NCI-H1694 (cell line): ENCODE measurements around the gene FANCC.

Experiments
- DNase-seq: peaks from one replicate; lab custom pipeline; 2025; lab: John Stamatoyannopoulos, UW

The FANCC gene, protein sequence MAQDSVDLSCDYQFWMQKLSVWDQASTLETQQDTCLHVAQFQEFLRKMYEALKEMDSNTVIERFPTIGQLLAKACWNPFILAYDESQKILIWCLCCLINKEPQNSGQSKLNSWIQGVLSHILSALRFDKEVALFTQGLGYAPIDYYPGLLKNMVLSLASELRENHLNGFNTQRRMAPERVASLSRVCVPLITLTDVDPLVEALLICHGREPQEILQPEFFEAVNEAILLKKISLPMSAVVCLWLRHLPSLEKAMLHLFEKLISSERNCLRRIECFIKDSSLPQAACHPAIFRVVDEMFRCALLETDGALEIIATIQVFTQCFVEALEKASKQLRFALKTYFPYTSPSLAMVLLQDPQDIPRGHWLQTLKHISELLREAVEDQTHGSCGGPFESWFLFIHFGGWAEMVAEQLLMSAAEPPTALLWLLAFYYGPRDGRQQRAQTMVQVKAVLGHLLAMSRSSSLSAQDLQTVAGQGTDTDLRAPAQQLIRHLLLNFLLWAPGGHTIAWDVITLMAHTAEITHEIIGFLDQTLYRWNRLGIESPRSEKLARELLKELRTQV

DNA sequence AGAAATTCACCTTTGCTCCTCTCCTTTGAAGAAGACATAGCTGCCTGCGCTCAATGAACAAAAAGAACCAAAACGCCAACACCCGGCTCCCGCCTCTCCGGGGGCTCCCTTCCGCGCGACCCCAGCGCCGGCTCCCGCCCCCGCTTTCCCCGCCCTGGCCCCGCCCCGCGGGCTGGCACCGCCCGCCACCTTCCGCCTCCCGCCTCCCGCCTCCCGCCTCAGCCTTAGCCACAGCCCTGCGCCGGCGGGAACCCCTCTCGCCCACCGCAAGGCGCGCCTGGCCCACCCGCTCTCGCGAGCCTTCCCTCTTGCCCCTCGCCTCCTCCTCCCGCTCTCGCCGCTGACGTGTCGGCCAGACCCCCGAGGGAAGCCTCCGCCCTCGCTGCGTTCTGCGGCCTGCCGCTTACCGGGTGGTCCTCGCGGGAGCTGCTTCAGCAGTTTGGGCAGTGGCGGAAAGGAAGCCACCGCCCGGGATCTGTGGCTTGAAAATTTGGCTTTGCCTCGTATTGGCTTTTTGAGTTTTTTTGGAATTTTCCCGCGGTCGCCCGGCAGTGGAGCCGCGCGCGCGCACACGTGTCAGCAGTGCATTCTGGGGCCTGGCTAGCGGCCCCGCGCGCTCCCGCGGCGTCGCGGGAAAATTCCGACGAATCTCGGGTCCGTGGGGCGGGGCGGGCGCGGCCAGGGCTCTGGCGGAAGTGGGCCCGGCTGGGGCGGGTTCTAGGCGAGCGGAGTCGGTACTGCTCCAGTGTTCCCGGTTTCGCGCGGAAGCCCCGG, at the start of gene FANCC:
TSS of gene FANCC (minus strand) at position 591 of the 774 bp plus-strand sequence. CDS start 68,418 bp downstream, outside the sequence.
- DNase-seq: peak; percentile 75

DNA sequence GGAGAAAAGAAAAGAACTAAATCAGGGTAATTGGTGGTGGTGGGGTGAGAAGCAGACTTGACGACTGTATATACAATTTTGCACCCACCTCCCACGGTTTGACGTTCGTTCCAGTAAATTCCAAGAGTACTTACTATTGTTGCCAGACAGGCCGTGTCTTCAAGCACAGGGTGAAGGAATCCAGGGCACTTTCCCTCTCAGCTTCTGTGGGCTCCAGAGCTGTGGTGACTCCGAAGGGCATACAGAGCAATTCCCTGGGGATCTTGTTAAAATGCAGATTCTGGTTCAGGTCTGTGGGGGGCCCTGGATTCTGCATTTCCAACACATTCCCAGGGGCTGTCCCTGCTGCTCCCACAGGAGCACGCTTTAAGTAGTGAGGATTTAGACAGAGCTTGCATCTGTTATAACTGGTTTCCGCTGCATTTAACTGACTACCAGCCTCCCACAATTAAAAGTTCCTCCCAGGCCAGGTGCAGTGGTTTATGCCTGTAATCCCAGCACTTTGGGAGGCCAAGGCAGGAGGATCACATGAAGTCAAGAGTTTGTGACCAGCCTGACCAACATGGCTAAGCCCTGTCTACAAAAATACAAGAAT, 49.3 kb upstream of the FANCC start:
- DNase-seq: no peak

DNA sequence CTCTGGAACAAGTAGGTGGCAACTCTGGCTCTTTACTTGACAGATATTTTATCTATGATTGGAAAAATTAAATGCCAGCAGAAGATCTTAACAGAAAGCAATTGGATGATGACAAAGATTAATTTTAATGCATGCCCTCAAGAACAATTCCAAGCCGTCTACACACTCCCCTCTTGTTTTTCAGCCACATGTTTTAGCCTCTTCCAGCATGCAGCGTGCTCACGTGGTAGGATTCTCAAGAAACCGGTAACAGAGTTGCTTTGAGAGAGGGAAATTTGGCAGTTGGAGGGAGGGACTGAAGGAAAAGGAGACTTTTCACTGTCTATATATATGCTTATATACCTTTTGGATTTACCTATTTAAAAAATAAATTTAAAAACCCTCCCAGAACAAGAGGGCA, 48.3 kb upstream of the FANCC start:
- no peak for DNase-seq

DNA sequence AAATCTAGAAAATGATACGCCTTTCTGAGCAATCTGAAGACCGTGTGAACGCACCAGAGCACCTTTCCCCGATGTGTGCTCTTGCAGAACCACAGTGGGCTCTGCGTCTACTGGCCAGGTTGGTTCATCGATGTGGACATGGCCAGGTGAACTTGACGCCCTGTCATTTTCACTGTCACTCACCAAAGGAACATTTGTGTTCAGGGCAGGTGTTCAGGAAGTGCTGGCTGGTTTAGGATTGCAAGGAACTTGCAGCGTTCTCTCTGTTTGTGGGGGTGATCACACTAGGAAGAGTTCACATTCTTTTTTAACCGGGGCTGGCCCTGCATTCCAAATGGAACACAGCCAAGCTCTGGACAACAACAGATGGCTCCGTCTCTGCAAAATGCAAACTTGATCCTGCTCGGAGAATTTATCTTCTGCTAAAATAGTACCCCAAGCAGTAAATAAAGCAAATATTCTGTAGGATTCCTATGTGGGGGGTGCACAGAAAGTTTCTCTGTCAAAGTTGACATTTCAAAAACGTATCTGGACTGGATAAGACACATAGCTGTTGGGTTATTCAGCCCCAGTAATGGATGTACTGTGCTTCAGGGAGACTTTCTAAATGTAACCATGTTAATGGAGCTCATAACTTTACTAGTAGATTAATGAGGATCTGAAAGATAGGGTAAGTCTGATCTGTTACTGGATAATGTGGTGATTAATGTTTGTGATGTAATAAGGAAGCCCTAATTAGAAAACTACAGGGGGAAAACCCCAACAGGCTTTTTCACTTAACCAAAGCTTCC, 45.7 kb upstream of the FANCC start:
- no peak for DNase-seq

DNA sequence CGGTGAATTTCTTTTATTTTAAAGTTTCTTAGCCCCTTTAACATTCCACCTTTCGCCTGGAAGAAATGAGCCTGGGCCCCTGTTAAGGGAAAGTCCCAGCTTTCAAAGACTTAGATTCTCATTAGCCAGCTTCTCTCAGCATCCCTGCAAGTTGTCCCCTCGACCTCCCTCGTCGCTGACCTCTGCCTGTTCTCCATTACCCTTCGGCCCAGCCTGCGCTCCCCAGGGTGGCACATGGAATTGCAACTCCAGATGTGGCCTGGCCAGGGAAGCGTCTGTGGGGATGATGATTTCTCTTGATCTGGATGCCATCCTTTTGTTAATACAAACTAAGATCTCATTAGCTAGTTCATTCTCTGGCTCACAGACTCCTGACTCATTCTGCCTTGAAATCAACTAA, 43.4 kb upstream of the FANCC start:
- no peak for DNase-seq

DNA sequence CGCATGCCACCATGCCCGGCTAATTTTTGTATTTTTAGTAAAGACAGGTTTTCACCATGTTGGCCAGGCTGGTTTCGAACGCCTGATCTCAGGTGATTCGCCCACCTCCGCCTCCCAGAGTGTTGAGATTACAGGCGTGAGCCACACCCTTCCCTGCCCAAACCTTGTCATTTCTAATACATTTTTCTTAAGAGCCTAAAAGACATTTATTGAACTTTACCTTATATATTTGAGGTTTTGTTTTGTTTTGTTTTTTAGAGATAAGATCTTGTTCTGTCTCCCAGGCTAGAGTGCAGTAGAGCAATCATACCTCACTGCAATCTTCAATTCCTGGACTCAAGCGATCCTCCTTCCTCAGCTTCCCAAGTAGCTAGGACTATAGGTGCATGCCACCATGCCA, 39.8 kb upstream of the FANCC start:
- no peak for DNase-seq

DNA sequence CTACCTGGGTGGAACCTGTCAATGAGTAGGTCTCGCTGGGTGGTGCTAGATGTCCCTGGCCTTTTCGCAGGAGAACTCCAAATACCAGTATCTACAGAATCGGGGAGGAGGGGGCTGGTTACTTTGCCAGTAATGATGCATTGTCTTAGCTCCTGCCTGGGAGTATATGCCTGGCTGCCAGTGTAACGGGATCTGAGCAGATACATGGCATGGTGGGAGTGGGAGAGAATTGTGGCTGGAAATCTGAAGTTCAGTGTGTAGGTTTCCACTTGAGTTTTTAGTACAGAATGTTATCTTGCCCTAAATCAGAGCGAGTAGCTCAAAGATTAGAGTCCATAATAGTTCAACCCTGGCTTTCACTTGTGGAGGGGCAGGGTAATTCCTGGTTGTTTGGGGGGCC, 38.0 kb upstream of the FANCC start:
- DNase-seq: no peak

DNA sequence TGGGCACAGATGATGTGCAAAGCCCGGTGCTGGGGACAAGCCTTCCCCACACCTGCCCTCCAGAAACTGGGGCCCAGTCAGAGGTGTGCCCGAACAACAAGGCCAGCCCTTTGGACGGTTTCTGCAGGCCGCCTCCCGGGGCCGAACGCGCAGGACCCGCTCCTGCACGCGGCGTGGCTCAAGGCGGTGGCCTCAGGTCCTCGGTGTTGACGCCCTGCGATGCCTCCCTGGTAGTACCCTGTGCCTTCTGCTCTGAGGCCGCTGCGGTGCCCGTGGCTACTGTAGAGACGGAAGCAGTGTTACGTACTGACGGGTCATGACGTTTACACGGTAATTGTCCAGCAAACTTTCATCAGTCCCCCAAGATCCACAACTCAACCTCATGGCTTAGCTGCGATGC, 33.5 kb upstream of the FANCC start:
- DNase-seq: no peak

DNA sequence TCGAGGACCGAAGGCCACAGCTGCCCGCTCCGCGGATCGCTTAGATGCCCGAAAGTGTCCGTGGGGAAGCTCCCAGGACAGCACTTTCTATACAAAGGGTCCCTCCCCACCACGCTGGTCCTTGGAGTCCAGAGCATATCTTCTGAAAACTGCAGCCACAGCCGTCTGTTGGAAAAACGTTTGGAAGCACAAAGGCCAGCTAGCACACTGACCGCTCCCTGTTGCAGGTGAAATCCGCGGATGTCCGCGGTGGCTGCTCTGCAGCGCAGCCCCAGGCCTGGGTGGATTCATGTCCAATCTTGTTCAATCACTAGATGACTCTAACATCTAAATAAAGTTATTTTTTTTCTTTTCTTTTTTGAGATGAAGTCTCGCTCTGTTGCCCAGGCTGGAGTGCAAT, 32.8 kb upstream of the FANCC start:
- DNase-seq: no peak

DNA sequence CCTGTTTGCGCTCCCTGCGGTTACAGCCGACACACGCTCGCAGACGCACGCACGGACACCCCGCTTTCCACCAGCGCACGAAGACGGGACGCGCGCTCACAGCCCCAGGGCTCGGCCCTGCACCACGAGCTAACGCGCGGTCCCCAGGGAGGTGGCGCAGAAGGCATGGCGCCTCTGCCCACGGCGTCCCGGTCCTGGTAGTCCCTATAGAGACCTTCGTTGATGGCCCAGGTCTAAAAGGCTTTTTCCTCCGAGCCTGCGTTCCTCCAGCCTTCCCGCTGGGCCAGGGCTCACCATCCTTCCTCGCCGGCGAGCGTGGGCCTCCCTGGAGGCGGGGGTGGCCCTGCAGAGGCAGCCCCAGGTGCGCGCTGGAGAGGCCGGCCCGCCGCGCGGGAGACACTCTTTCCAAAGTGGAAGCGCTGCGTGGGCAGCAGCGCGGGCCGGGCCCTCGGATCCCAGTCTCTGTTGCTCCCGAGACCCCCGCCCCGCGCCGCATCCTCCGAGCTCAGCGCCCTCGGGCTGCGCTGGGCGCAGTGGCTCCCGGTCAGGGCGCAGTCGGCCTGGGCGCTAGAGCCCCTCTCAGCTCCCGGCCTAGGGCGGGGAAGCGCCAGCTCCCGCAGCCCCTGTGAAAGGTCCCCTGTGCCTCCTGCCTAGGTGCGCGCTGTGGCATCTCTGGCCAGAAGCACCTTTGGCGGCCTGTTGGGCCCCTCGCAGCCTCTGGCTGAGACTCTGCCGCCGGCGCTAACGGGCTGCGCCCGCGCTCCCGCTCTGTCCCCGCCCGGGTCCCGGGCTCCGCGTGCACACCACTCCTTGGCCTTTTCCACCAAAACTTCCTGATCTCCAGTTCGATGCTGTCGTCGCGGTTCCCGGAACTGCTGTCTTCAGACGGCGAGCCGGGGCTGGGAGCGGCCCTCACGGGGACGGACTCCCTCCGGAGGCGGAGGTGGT, 31.9 kb upstream of the FANCC start:
- DNase-seq: no peak

DNA sequence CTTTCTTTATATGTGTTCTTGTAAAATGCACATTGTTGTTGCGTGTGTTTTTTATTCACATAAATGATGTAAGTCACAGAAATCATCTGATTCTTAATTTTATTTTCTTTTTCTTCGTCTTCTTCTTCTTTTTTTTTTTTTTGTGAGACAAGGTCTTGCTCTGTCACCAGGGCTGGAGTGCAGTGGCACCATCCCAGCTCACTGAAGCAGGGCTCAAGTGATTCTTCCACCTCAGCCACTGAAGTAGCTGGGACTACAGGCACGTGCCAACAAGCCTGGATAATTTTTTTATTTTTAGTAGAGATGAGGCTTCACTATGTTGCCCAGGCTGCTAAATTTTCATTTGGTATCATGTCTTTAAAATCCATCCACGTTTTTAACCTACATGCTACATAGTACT, 28.5 kb upstream of the FANCC start:
- no peak for DNase-seq

DNA sequence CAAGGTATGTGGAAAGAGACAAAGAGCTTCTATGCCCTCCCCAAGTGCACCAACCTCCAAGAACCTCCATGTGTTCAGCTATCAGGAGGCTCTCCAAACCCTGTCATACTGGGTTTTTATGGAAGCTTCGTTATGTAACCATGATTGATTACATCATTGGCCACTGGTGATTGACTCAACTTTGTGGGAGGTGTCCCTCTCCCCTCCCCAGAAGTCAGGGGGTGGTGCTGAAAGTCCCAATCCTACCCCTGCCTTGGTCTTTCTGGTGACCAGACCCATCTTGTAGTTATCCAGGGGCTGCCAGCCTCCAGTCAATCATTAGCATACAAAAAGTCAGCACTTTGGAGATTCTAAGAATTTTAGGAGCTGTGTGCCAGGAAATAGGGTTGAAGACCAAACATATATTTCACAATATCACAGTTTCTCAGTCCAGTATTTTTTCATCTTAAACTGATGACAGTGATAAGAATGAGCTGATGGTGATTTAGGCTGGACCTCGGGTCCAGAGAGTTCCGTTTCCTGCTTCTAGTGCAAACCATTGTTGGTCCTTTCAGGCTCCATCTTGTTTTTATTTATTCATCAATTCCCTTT, 27.3 kb upstream of the FANCC start:
- no peak for DNase-seq

DNA sequence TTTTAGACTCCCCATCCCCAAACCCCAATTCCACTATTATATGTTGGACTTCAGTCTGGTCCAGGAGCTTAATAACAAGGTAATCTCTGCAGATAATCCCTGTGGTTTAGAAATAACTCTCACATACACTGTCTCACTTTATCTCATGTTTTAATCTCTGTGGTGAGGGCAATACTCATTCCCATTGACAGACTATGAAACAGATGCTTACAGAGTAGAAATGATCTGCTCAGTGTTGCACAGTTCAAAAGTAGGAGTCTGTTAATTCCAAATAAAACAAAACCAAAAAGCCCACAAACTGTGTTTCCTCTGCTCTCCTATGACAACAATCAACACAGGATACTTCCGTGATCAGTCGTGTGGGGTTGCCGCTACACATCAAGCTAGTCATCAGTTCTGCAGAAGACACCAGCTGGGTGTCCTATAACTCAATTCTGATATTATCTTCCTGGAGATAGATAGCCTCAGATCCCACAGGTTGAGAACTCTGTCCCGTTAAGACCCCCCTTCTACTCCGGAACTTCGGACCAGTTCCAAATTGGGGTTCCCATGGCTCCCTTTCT, 26.3 kb upstream of the FANCC start:
- no peak for DNase-seq

DNA sequence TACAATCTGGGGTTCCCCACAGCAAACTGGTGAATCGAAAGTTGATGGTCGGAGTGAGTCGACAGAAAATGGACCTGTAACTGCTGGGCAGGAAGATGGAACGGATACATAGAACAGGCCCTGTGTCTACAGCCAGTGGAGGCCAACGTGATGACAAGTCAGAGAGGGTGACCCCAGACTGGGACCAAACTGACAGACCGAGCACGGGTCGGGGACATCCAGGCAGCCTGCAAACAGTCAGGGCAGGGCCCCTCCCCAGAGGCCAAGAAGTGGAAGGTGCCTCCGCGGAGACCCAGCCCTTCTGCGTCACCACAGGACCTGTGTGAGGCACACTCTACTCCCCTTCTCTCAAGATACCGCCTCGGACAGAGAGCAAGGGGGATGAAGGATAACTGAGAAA, 25.1 kb upstream of the FANCC start:
- no peak for DNase-seq

DNA sequence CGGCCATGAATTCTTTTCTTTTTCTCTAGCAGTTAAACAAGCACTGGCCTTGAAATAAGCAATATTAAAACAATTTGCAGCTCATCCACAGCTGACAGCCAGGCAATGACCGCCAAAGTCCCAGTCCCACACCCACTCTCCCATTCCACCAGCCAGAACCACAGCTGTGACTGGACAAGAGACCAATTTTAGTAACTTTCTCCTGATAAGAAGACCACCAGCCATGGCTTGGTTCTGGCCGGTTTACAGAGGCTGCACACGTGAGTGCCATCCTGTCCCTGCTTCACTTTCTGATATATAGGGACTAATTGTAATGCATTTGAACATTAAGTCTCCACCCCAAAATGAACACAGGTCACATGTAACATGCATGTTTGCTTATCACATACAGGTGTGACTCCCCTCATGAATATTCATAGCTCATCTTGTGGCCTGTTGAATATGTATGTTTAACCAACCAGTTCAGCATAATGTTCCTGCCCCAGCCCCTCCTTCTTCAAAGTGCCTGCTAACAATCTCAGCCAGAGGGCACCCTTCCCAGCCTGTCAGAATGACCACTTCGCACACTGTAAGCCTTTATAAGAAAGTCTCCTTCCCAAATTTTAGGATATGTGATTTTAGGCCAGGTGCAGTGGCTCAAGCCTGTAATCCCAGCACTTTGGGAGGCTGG, 23.9 kb upstream of the FANCC start:
- DNase-seq: no peak

DNA sequence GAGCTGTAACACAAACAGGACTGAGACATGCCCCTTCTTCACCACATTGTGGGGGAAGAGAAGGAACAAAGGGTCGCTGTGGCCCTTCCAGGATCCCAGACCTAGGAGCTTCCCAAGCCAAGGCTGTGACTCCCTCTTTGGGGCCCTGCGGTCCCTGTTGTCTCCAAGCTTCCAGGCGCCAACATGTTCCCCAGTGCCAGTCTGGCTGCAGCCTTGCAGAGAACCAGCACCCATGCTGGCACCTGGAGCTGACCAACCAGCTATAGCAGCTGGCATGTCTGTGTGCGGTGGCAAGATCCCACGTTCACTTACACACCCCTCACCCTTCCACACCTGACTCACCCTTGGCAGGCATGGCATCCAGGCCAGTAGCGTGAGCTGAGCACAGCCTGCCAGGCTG, 20.7 kb upstream of the FANCC start:
- no peak for DNase-seq

DNA sequence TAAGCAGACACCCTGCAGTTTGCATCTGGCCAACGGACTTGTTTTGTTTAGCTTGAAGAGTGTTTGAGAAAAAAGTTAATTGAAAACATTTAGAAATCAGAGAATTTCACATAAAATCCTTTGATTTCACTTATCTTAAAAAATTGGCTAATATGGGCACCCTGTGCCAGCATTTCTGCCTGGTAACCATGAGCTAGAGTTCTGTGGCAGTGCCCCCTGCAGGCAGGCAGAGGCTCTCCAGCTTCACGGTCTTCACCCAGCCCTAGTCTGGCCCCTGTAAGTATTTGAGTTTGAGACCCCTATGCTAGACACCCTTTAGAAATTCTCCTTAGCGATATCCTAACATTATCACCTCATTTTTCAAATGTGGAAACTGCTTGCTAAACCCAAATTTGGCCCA, 18.8 kb upstream of the FANCC start:
- DNase-seq: no peak

DNA sequence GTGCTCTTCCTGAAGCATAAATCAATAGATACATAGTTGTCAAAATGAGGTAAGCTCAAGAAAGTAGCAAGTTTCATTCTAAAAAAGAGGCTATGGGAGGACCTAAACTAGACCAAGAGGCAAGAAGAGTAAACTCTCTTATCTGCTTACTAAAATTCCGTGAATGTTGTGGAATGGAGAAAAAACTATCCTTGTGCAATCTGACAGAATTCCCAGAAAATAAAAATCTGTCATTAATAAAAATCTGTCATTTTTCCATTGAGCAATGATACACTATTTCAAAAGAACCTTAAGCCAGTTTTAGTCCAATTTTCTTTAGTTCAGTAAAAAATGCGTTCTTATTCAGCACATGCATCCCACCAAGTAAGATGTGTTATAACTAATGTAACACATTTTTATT, 15.9 kb upstream of the FANCC start:
- no peak for DNase-seq

DNA sequence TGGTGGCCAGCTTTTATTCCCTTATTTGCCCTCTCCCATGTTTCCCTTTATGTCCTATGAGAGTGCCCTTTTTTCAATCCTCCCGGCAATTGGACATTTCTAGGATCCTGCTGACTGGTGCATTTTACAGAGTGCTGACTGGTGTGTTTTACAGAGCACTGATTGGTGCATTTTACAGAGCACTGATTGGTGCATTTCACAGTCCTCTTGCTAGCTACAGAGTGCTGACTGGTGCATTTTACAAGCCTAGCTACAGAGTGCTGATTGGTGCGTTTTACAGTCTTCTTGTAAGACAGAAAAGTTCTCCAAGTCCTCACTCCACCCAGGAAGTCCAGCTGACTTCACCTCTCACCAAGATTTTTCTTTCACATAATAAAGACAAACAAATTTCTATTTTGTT, 15.4 kb upstream of the FANCC start:
- no peak for DNase-seq
